CD4-positive, alpha-beta T cell (primary cell): ENCODE results near the gene GRIA2. TPM values are rescaled to one million over a fixed set of nuclear protein-coding genes. Genes with fewer than 3 reads are reported as not detected.

Experiments
- ATAC-seq: fragments of 200-7000 bp; cut with Tn5 transposase; one replicate; pipeline ENCODE4 v1.10.0; 2022; ENCODE audit warnings: mild to moderate bottlenecking; ENCODE audit not compliant: poor library complexity
- CTCF ChIA-PET: fragments of 350-600 bp; sonication (Branson Sonifier 250); formaldehyde crosslinking; loops from one replicate; lab custom pipeline; 2021; ENCODE audit warnings: antibody characterized with exemption, inconsistent platforms; lab: Charles Lee
- POLR2A ChIA-PET: fragments of 350-600 bp; sonication (Branson Sonifier 250); formaldehyde crosslinking; loops from one replicate; lab custom pipeline; 2021; ENCODE audit warnings: antibody characterized with exemption, inconsistent platforms; lab: Charles Lee
- DNase-seq, 14 experiments: peaks; one replicate each; pipeline ENCODE4 v3.0.0-alpha.2; 2013 to 2020; ENCODE audit warnings: mixed read lengths in 2 of 14
- H3K27ac ChIP-seq, 2 donors: one replicate each; pipeline versions ENCODE4 v1.5.1 to v1.7.0; 2013; ENCODE audit warnings: low read length in 2 of 2, low read depth in 1 of 2, mild to moderate bottlenecking in 1 of 2
- H3K27me3 ChIP-seq, 2 experiments: 1 replicate in 1 of 2; 2 replicates in 1 of 2; pipeline versions ENCODE4 v1.6.1 to v1.7.0; 2013; ENCODE audit warnings: low read length in 2 of 2, control low read depth in 1 of 2, mild to moderate bottlenecking in 1 of 2, moderate library complexity in 1 of 2; ENCODE audit not compliant: insufficient read depth in 2 of 2, control insufficient read depth in 1 of 2
- H3K36me3 ChIP-seq: one replicate; pipeline ENCODE4 v1.6.1; 2013; ENCODE audit warnings: low read length, control low read depth; ENCODE audit not compliant: insufficient read depth
- H3K4me1 ChIP-seq: one replicate; pipeline ENCODE4 v1.6.1; 2013; ENCODE audit warnings: low read length, control low read depth; ENCODE audit not compliant: insufficient read depth
- H3K4me3 ChIP-seq: one replicate; pipeline ENCODE4 v1.5.1; 2013; ENCODE audit warnings: mild to moderate bottlenecking, low read length, moderate library complexity
- H3K9me3 ChIP-seq, 2 experiments: 1 replicate in 1 of 2; 2 replicates in 1 of 2; pipeline versions ENCODE4 v1.6.1 to v1.7.0; 2013; ENCODE audit warnings: low read length in 2 of 2, mild to moderate bottlenecking in 2 of 2, control low read depth in 1 of 2, moderate library complexity in 1 of 2; ENCODE audit not compliant: control insufficient read depth in 1 of 2, insufficient read depth in 1 of 2
- H3K27ac Mint-ChIP-seq: one replicate; pipeline ENCODE4 v1.8.0; 2020; ENCODE audit warnings: mixed read lengths
- H3K27me3 Mint-ChIP-seq: one replicate; pipeline ENCODE4 v1.8.0; 2021; ENCODE audit warnings: mixed read lengths
- H3K36me3 Mint-ChIP-seq: one replicate; pipeline ENCODE4 v1.8.0; 2021; ENCODE audit warnings: low read depth, mixed read lengths
- H3K4me1 Mint-ChIP-seq: one replicate; pipeline ENCODE4 v1.8.0; 2021; ENCODE audit warnings: low read depth, mixed read lengths
- H3K4me3 Mint-ChIP-seq: one replicate; pipeline ENCODE4 v1.8.0; 2020; ENCODE audit warnings: mild to moderate bottlenecking, mixed read lengths
- H3K9me3 Mint-ChIP-seq: one replicate; pipeline ENCODE4 v1.8.0; 2020; ENCODE audit warnings: mixed read lengths
- CTCF ChIP-seq: fragments of 200-600 bp; IDR thresholded peaks from one replicate; pipeline ENCODE4 v1.8.0; 2022; ENCODE audit warnings: antibody characterized with exemption, mild to moderate bottlenecking
- intact Hi-C, 2 experiments: fragments of 100-400 bp; cut with DNase I in 1 of 2; cut with micrococcal nuclease in 1 of 2; formaldehyde crosslinking; loops; one replicate each; pipeline versions ENCODE4 v1.15.1 to v1.9.0; 2023 to 2025; cut with DNase I, micrococcal nuclease
- total RNA-seq, 174 experiments: library from RNA in 2 of 174; stranded (reverse) in 2 of 174; gene quantifications; one replicate each; pipeline ENCODE4 v1.2.3 and lab custom pipeline; 2021 to 2026

GRIA2 gene
- total RNA-seq, 2 experiments from 2014 or later: not detected

GRCh38 chr4:157327666-157328065 lies 107.1 kb downstream of the GRIA2 start:
- Histone ChIP-seq H3K4me3 (no peak overlapping the region), H3K4me1 (no peaks in the 10 kb centered on the region), H3K9me3 (no peaks in the 10 kb centered on the region), H3K27ac (no peak overlapping the region), H3K27me3 (no peaks in the 10 kb centered on the region), H3K36me3 (no peaks in the 10 kb centered on the region)
- no peak for TF ChIP-seq CTCF
- DNase-seq: no peak
- Mint-ChIP-seq H3K36me3 (no peaks in the 10 kb centered on the region), H3K27me3 (no peaks in the 10 kb centered on the region), H3K9me3 (peaks cover 6% of the 10 kb centered on the region), H3K4me1 (no peaks in the 10 kb centered on the region), H3K27ac (no peak overlapping the region), H3K4me3 (no peak overlapping the region)
- ChIA-PET CTCF (no interaction called here), POLR2A (no interaction called here)
- ATAC-seq: no peak
- intact Hi-C loops: no loop called here

GRCh38 chr4:157357887-157358286 lies 137.4 kb downstream of the GRIA2 start:
- ChIA-PET CTCF (no interaction called here), POLR2A (no interaction called here)
- ATAC-seq: no peak
- Histone ChIP-seq H3K9me3 (peaks cover 0 to 5% of the 10 kb centered on the region in 2 experiments), H3K4me3 (no peak overlapping the region), H3K36me3 (no peaks in the 10 kb centered on the region), H3K4me1 (no peaks in the 10 kb centered on the region), H3K27me3 (no peaks in the 10 kb centered on the region), H3K27ac (no peak overlapping the region)
- H3K4me3 Mint-ChIP-seq: no peak overlapping the region
- no peaks in the 10 kb centered on the region for H3K36me3 Mint-ChIP-seq
- DNase-seq: no peak
- H3K9me3 Mint-ChIP-seq: peaks cover 13% of the 10 kb centered on the region
- intact Hi-C loops: no loop called here
- H3K27ac Mint-ChIP-seq: no peak overlapping the region
- no peaks in the 10 kb centered on the region for H3K4me1 Mint-ChIP-seq
- H3K27me3 Mint-ChIP-seq: no peaks in the 10 kb centered on the region
- TF ChIP-seq CTCF: no peak

GRCh38 chr4:157358439-157358838 lies 137.9 kb downstream of the GRIA2 start:
- Histone ChIP-seq H3K27ac (no peak overlapping the region), H3K4me3 (no peak overlapping the region), H3K4me1 (no peaks in the 10 kb centered on the region), H3K9me3 (no peaks in the 10 kb centered on the region), H3K27me3 (no peaks in the 10 kb centered on the region), H3K36me3 (no peaks in the 10 kb centered on the region)
- intact Hi-C loops: no loop called here
- ATAC-seq (no peak), DNase-seq (no peak)
- no peaks in the 10 kb centered on the region for H3K36me3 Mint-ChIP-seq
- H3K9me3 Mint-ChIP-seq: peaks cover 13% of the 10 kb centered on the region
- H3K27ac Mint-ChIP-seq: no peak overlapping the region
- ChIA-PET CTCF (no interaction called here), POLR2A (no interaction called here)
- no peak overlapping the region for H3K4me3 Mint-ChIP-seq
- no peak for TF ChIP-seq CTCF
- H3K27me3 Mint-ChIP-seq: no peaks in the 10 kb centered on the region
- H3K4me1 Mint-ChIP-seq: no peaks in the 10 kb centered on the region
